HG03097 (cell line): ENCODE measurements around the gene EIF5.

ENCODE experiments used
- ATAC-seq: cut with Tn5 transposase; IDR thresholded peaks from one replicate; pipeline ENCODE4 v1.9.1; 2021; ENCODE audit not compliant: unreplicated experiment, low FRiP score

EIF5 gene

DNA sequence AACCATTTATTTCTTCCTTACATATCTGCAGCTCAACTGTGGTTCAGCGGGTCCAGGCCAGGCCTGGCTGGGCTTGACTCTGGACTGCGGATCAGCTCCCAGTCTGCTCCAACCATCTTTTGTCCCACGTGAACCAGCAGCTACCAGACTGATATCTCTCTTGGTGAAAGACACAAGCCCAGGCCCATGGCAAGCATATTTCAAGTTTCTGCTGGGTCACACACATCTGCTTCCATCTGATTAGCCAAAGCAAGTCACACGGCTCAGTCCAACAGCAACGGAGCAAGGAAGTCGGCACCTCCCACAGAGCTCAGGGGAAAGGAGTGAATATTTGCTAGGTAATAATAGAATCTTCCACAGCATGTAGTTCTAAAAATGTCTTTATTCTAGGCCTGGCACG, 26.5 kb downstream of the EIF5 start:
- no peak for ATAC-seq

DNA sequence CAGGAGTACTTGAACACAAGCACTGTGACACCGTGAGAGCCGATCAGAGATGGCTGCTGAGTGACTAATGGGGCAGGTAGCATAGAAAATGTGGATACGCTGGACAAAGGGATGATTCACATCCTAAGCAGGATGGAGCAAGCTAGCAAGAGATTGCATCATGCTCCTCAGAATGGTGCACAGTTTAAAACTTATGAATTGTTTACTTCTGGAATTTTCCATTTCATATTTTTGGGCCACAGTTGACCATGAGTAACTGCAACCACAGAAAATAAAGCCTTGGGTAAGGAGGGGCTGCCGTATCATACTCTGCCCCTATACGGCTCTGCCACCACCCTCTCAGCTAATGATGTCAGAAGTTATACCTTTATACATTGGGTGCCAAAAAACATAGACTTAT, 27.8 kb downstream of the EIF5 start:
- no peak for ATAC-seq

DNA sequence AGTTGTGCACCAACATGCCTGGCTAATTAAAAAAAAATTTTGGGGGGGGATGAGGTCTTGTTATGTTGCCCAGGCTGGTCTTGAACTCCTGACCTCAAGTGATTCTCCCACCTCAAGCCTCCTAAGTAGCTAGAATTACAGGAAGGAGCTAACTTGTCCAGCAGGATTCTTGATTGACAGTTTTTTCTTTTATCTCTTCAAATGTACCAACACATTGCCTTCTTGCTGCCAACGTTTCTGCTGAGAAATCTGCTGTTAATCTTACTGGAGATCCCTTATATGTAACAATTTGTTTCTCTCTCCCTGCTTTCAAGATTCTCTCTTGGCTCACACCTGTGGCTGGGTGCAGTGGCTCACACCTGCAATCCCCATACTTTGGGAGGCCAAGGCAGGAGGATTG, 28.7 kb downstream of the EIF5 start:
- no peak for ATAC-seq

GRCh38 chr14:103366741-103367140, 32.7 kb downstream of the EIF5 start:
- ATAC-seq: no peak

DNA sequence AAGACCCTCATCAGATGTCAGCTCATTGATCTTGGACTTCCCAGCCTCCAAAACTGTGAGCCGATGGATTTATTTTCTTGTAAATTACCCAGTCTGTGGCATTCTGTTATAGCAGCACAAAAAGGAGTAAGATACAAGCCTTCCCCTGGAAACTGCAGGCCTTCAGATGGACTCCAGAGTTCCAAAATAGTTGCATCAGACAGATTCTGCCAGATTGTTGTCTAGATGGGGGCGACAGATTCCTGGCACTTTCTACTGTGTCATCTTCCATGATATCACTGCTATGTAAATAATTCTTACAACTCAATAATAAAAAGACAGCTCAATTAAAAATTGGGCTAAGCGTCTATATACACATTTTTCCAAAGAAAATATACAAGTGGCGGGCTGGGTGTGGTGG, 34.0 kb downstream of the EIF5 start:
- no peak for ATAC-seq

DNA sequence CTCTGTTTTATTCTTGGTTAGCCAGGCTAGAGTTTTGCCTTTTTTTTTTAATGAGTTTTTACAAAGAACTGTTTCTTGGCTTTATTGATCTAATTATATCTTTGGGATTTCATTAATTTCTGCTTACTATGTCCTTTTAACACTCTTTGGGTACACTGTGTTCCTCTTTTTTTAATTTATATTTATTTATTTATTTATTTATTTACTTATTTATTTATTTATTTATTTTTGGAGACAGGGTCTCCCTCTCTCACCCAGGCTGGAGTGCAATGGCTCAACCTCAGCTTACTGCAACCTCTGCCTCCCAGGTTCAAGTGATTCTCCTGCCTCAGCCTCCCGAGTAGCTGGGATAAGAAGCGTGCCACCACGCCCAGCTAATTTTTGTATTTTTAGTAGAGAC, 36.0 kb downstream of the EIF5 start:
- no peak for ATAC-seq

GRCh38 chr14:103372017-103372416, 38.0 kb downstream of the EIF5 start:
- no peak for ATAC-seq

DNA sequence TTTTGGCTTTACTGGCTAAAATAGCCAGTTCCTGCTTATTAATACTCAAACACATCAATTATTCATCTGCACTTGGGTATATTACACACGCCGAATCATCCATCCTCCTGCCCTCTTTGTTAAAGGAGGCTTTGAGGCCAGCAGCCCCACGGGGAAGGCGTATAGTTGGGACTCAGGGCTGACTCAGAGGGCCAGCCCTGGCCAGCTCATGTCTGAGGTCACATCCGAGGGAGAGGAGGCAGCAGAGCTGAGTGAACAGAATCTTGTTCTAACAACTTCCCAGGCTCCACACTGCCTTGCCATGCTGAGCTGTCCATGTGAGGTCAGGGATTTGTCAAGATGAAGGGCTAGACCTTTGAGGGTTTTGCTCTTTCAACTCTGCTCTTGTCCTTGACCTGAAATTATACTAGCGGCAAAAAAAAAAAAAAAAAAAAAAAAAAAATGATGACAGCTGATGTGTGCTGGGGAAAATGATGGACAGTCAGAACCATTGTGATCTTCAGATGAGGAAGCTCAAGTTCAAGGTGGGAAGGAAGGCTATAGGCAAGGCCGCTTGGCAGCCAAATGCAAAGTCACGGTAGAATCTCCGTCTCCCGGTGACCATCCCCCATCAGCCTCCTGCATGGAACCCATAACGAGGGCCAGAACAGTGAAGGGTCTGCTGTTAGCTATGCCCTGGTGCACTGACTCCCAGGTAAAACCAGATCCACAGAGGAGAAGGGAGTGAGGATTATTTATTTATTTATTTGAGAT, 38.7 kb downstream of the EIF5 start:
- ATAC-seq: no peak

- no peak for ATAC-seq
Observed at GRCh38 chr14:103374121-103374520, 40.1 kb downstream of the EIF5 start.

GRCh38 chr14:103377522-103378037, 43.5 kb downstream of the EIF5 start:
- no peak for ATAC-seq

GRCh38 chr14:103378038-103378854, 44.2 kb downstream of the EIF5 start:
- ATAC-seq: no peak

- no peak for ATAC-seq
Observed at GRCh38 chr14:103380719-103381377, 46.8 kb downstream of the EIF5 start.

DNA sequence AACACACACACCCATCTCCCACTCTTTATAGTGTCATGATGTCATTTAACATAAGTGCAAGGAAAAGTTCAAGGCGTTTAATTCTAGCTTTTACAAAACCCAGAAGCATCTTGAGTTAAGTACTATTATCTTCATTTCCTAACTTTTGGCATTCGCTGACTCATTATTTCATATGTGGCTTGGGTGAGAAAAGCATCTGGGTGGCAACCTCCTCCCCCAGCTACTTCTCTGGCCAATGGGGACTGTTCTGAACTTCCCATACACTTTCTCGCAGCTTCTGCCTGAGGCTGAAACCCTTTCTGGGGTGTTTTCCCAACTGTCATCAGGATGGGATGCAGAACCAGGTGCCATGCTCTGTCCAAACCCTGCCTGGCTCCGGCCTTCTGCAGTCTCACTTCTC, 48.3 kb downstream of the EIF5 start:
- no peak for ATAC-seq

GRCh38 chr14:103384450-103385151, 50.6 kb downstream of the EIF5 start:
- ATAC-seq: peak; percentile 7

- peak; percentile 92 for ATAC-seq
Observed at GRCh38 chr14:103385152-103385928, 51.3 kb downstream of the EIF5 start, which contains the start of gene MARK3. MARK3 (plus strand) TSS chr14:103385415; CDS start chr14:103386030, 615 bp downstream.

- peak; percentile 4 for ATAC-seq
Observed at GRCh38 chr14:103385929-103386712, 52.1 kb downstream of the EIF5 start.

- no peak for ATAC-seq
Observed at GRCh38 chr14:103386713-103387329, 52.8 kb downstream of the EIF5 start.

- ATAC-seq: no peak
Observed at GRCh38 chr14:103388664-103389063, 54.6 kb downstream of the EIF5 start.

DNA sequence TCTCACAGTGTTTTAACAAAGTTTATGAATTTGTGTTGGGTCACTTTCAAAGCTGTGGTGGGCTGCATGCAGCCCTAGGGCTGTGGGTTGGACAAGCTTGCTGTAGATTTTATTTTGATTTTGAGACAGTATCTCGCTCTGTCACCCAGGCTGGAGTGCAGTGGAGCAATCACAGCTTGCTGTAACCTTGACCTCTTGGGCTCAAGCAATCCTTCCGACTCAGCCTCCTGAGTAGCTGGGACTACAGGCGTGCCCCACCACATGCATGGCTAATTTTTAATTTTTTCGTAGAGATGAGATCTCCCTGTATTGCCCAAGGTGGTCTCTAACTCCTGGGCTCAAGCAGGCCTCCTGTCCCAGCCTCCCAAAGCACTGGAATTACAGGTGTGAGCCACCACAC, 56.6 kb downstream of the EIF5 start:
- no peak for ATAC-seq
